HUES64 (cell line): ENCODE results near the gene TMEM225.

ENCODE experiments used
- H3K27ac ChIP-seq: 2 replicates; pipeline ENCODE4 v1.7.0; 2013; ENCODE audit warnings: low read depth, low read length, inconsistent platforms
- H3K27me3 ChIP-seq: 2 replicates; pipeline ENCODE4 v1.6.1; 2013; ENCODE audit warnings: mild to moderate bottlenecking, low read length; ENCODE audit not compliant: insufficient read depth
- H3K36me3 ChIP-seq: 2 replicates; pipeline ENCODE4 v1.6.1; 2013; ENCODE audit warnings: mild to moderate bottlenecking, low read length; ENCODE audit not compliant: insufficient read depth
- H3K4me1 ChIP-seq: 2 replicates; pipeline ENCODE4 v1.6.1; 2013; ENCODE audit warnings: mild to moderate bottlenecking, low read length, moderate library complexity; ENCODE audit not compliant: insufficient read depth
- H3K4me3 ChIP-seq: 2 replicates; pipeline ENCODE4 v1.5.1; 2013; ENCODE audit warnings: mild to moderate bottlenecking, low read length, moderate library complexity
- H3K9ac ChIP-seq: 2 replicates; pipeline ENCODE4 v1.6.1; 2013; ENCODE audit warnings: mild to moderate bottlenecking, low read depth, low read length
- H3K9me3 ChIP-seq: 2 replicates; pipeline ENCODE4 v1.6.1; 2013; ENCODE audit warnings: low read depth, low read length; ENCODE audit not compliant: insufficient read depth
- WGBS: fragments of 150-250, 120-280 bp; methylation state at CpG from one replicate; pipeline ENCODE4 v1.1.7; 2013; ENCODE audit warnings: missing lambda C conversion rate; 5-methylcytosine and 5-hydroxymethylcytosine counted together

Gene TMEM225

GRCh38 chr11:123859731-123860130 lies 25.7 kb downstream of the TMEM225 start:
- Histone ChIP-seq H3K27ac (no peak overlapping the region), H3K27me3 (no peaks in the 10 kb centered on the region), H3K36me3 (no peaks in the 10 kb centered on the region), H3K9me3 (no peaks in the 10 kb centered on the region; the same call in 1 of the 2 replicates), H3K9ac (no peak overlapping the region), H3K4me3 (no peak overlapping the region), H3K4me1 (peaks cover 28% of the 10 kb centered on the region)
- 67% methylated on average over 1 of the region's 2 CpGs for WGBS

- H3K9me3 ChIP-seq: no peaks in the 10 kb centered on the region; the same call in 1 of the 2 replicates
- H3K27ac ChIP-seq: no peak overlapping the region
- no peak overlapping the region for H3K4me3 ChIP-seq
- WGBS: 85% methylated on average over 2 of the region's 2 CpGs
- no peak overlapping the region for H3K9ac ChIP-seq
- no peaks in the 10 kb centered on the region for H3K36me3 ChIP-seq
- peaks cover 29% of the 10 kb centered on the region for H3K4me1 ChIP-seq
- H3K27me3 ChIP-seq: no peaks in the 10 kb centered on the region
Measured at GRCh38 chr11:123856444-123856843, 29.0 kb downstream of the TMEM225 start.

GRCh38 chr11:123853038-123853437 lies 32.4 kb downstream of the TMEM225 start:
- Histone ChIP-seq H3K27ac (peak overlapping the region; percentile 45; the same call in 1 of the 2 replicates), H3K27me3 (no peaks in the 10 kb centered on the region), H3K4me3 (no peak overlapping the region), H3K36me3 (no peaks in the 10 kb centered on the region), H3K9me3 (no peaks in the 10 kb centered on the region; the same call in 1 of the 2 replicates), H3K4me1 (peaks cover 12% of the 10 kb centered on the region; the same call in 1 of the 2 replicates), H3K9ac (no peak overlapping the region)
- 67% methylated on average over 2 of the region's 2 CpGs for WGBS

- Histone ChIP-seq H3K4me1 (peaks cover 12% of the 10 kb centered on the region; the same call in 1 of the 2 replicates), H3K27ac (no peak overlapping the region), H3K27me3 (no peaks in the 10 kb centered on the region), H3K9ac (no peak overlapping the region), H3K4me3 (no peak overlapping the region), H3K36me3 (no peaks in the 10 kb centered on the region), H3K9me3 (no peaks in the 10 kb centered on the region; the same call in 1 of the 2 replicates)
Measured at GRCh38 chr11:123852321-123852720, 33.1 kb downstream of the TMEM225 start.

GRCh38 chr11:123851110-123851509 lies 34.4 kb downstream of the TMEM225 start:
- no peak overlapping the region for H3K4me3 ChIP-seq
- WGBS: 94% methylated on average over 4 of the region's 4 CpGs
- peaks cover 12% of the 10 kb centered on the region; the same call in 1 of the 2 replicates for H3K4me1 ChIP-seq
- H3K27me3 ChIP-seq: no peaks in the 10 kb centered on the region
- no peaks in the 10 kb centered on the region; the same call in 1 of the 2 replicates for H3K9me3 ChIP-seq
- no peak overlapping the region for H3K9ac ChIP-seq
- H3K27ac ChIP-seq: no peak overlapping the region
- no peaks in the 10 kb centered on the region for H3K36me3 ChIP-seq

GRCh38 chr11:123841174-123841573 lies 44.3 kb downstream of the TMEM225 start:
- Histone ChIP-seq H3K9me3 (no peaks in the 10 kb centered on the region), H3K36me3 (no peaks in the 10 kb centered on the region), H3K27me3 (no peaks in the 10 kb centered on the region), H3K4me3 (no peak overlapping the region), H3K27ac (no peak overlapping the region), H3K4me1 (peaks cover 7% of the 10 kb centered on the region; the same call in 1 of the 2 replicates), H3K9ac (no peak overlapping the region)
- 88% methylated on average over 6 of the region's 6 CpGs for whole genome bisulfite sequencing

- Histone ChIP-seq H3K27ac (no peak overlapping the region), H3K4me3 (no peak overlapping the region), H3K27me3 (no peaks in the 10 kb centered on the region), H3K4me1 (peaks cover 7% of the 10 kb centered on the region; the same call in 1 of the 2 replicates), H3K9me3 (no peaks in the 10 kb centered on the region), H3K9ac (no peak overlapping the region), H3K36me3 (no peaks in the 10 kb centered on the region)
- WGBS: 92% methylated on average over 5 of the region's 5 CpGs
Measured at GRCh38 chr11:123839131-123839530, 46.3 kb downstream of the TMEM225 start.

- Histone ChIP-seq H3K9me3 (no peaks in the 10 kb centered on the region), H3K27ac (no peak overlapping the region), H3K4me3 (no peak overlapping the region), H3K4me1 (peaks cover 7% of the 10 kb centered on the region; the same call in 1 of the 2 replicates), H3K9ac (no peak overlapping the region), H3K27me3 (no peaks in the 10 kb centered on the region), H3K36me3 (no peaks in the 10 kb centered on the region)
- 83% methylated on average over 1 of the region's 1 CpG for WGBS
Measured at GRCh38 chr11:123838659-123839058, 46.8 kb downstream of the TMEM225 start.

- no peak overlapping the region for H3K4me3 ChIP-seq
- H3K27ac ChIP-seq: no peak overlapping the region
- peaks cover 7% of the 10 kb centered on the region; the same call in 1 of the 2 replicates for H3K4me1 ChIP-seq
- H3K9me3 ChIP-seq: no peaks in the 10 kb centered on the region
- no peaks in the 10 kb centered on the region for H3K36me3 ChIP-seq
- no peaks in the 10 kb centered on the region for H3K27me3 ChIP-seq
- whole genome bisulfite sequencing: 79% methylated on average over 3 of the region's 3 CpGs
- H3K9ac ChIP-seq: no peak overlapping the region
Measured at GRCh38 chr11:123838199-123838598, 47.3 kb downstream of the TMEM225 start.

GRCh38 chr11:123833095-123833494 lies 52.4 kb downstream of the TMEM225 start:
- Histone ChIP-seq H3K27ac (no peak overlapping the region), H3K27me3 (no peaks in the 10 kb centered on the region), H3K36me3 (no peaks in the 10 kb centered on the region), H3K4me3 (no peak overlapping the region), H3K9ac (no peak overlapping the region), H3K9me3 (no peaks in the 10 kb centered on the region), H3K4me1 (peaks cover 2% of the 10 kb centered on the region; the same call in 1 of the 2 replicates)
- WGBS: 96% methylated on average over 2 of the region's 2 CpGs
